Right atrium auricular region (tissue), 2 donors: ENCODE measurements around the gene PCDHAC1. TPM values are rescaled to one million over a fixed set of nuclear protein-coding genes. Genes with fewer than 3 reads are reported as not detected.

Experiments
- DNase-seq: peaks from one replicate; pipeline ENCODE4 v3.0.0-alpha.2; 2019; ENCODE audit warnings: low spot score
- H3K27ac ChIP-seq, 2 donors: fragments of 200-600 bp; sonication (generic); 1 replicate in 1 of 2; 2 replicates in 1 of 2; pipeline ENCODE4 v1.5.1; 2016 to 2019
- H3K27me3 ChIP-seq, 2 donors: fragments of 200-600 bp; sonication (generic); one replicate each; pipeline versions ENCODE4 v1.5.1 to v1.6.0; 2017 to 2019
- H3K36me3 ChIP-seq: fragments of 200-600 bp; sonication (generic); one replicate; pipeline ENCODE4 v1.5.1; 2016
- H3K4me1 ChIP-seq, 2 donors: fragments of 200-600 bp; sonication (generic); one replicate each; pipeline versions ENCODE4 v1.5.1 to v1.6.0; 2017 to 2019
- H3K4me3 ChIP-seq, 2 donors: fragments of 200-600 bp; sonication (generic); 1 replicate in 1 of 2; 2 replicates in 1 of 2; pipeline ENCODE4 v1.5.1; 2017 to 2019; ENCODE audit warnings: mild to moderate bottlenecking in 1 of 2, moderate library complexity in 1 of 2
- H3K9me3 ChIP-seq, 2 donors: fragments of 200-600 bp; sonication (generic); one replicate each; pipeline ENCODE4 v1.5.1; 2019
- CTCF ChIP-seq, 2 donors: fragments of 200-600 bp; sonication (generic); IDR thresholded peaks; one replicate each; pipeline ENCODE4 v1.5.1; 2019; ENCODE audit warnings: antibody characterized with exemption in 2 of 2
- total RNA-seq, 2 donors: library from RNA; depleted of rRNA; stranded (reverse); fragments of >200 nt; gene quantifications; one replicate each; pipeline ENCODE4 v1.1.0, GENCODE V29; 2016

Gene PCDHAC1
- total RNA-seq, 2 donors from 2014 or later: 0.26 to 0.51 TPM

DNA sequence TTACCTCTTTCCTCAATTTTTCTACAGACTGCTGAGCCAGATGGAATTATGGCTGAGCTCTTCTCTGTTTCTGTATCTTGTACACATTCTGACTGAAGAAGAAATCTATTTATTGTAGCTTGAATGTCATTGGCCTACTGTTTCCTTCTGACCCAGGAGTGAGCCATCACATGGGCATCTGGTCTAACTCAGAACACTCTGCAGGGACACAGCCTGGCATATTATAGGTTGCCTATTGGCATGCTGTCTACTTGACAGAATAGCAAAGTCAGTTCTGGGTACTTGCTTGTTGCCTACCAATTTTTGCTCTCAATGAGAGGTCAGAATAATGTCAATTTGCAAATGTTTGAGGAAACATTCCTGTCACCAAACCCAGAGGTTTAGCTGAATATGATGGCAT, 47.5 kb downstream of the PCDHAC1 start:
- Histone ChIP-seq H3K36me3 (no peaks in the 10 kb centered on the region), H3K27ac (no peak overlapping the region), H3K27me3 (no peaks in the 10 kb centered on the region), H3K9me3 (no peaks in the 10 kb centered on the region), H3K4me1 (no peaks in the 10 kb centered on the region), H3K4me3 (no peak overlapping the region)
- no peak for DNase-seq
- no peak for TF ChIP-seq CTCF (IDR thresholded peaks at IDR 0.05)

DNA sequence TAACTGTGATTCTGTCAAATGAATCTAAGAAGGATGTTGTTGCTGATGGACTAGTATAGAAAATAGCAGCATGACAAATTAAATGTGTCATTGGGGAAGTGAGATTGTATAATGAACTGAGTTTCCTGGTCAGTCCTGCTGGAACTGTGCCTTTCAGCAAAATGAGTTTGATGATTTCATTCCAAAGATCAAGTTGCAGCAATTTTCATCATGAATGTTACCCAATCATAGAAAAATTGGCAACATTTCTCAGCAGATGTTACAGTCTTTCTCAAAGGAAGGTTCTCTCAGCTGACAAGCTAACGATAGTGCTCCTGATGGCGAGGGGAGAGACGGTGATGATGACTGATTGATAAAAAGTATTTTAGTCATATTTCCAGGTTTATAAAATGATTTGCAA, 50.9 kb downstream of the PCDHAC1 start:
- H3K9me3 ChIP-seq: no peaks in the 10 kb centered on the region
- H3K4me3 ChIP-seq: no peak overlapping the region
- DNase-seq: no peak
- H3K27me3 ChIP-seq: no peaks in the 10 kb centered on the region
- TF ChIP-seq CTCF (IDR thresholded peaks at IDR 0.05): no peak
- H3K4me1 ChIP-seq: no peaks in the 10 kb centered on the region
- no peaks in the 10 kb centered on the region for H3K36me3 ChIP-seq
- no peak overlapping the region for H3K27ac ChIP-seq

DNA sequence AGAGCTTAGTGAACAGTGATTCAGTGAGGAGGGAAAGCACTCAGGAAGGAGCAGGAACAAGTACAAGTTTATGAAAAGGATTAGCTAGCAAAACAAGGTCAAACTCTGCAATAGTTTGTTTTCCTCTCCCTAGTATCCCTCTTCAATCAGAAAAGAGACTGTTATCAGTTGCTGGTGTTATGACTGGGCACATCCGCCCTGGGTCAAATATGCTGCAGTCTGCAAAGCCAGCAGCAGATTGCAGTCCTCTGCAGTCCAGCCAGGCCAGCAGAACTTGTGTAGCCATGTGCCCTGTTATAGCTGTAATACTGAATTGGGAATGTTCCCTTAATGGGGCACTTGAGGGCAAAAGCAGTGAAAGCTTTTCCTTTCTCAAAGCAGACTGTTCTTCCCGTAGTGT, 52.2 kb downstream of the PCDHAC1 start:
- no peak for DNase-seq
- no peak overlapping the region for H3K4me3 ChIP-seq
- H3K9me3 ChIP-seq: no peaks in the 10 kb centered on the region
- no peaks in the 10 kb centered on the region for H3K4me1 ChIP-seq
- no peaks in the 10 kb centered on the region for H3K36me3 ChIP-seq
- no peak overlapping the region for H3K27ac ChIP-seq
- TF ChIP-seq CTCF (IDR thresholded peaks at IDR 0.05): no peak
- H3K27me3 ChIP-seq: no peaks in the 10 kb centered on the region

- DNase-seq: no peak
- H3K4me3 ChIP-seq: no peak overlapping the region
- H3K27me3 ChIP-seq: no peaks in the 10 kb centered on the region
- no peaks in the 10 kb centered on the region for H3K4me1 ChIP-seq
- H3K36me3 ChIP-seq: no peaks in the 10 kb centered on the region
- no peak overlapping the region for H3K27ac ChIP-seq
- TF ChIP-seq CTCF (IDR thresholded peaks at IDR 0.05): no peak
- H3K9me3 ChIP-seq: no peaks in the 10 kb centered on the region
These were observed 52.9 kb downstream of the PCDHAC1 start for GRCh38 chr5:140978983-140979382.

Other genes with a start within 250 kb of the PCDHAC1 start
- 10 to 100 TPM; 33.9 to 45.6 TPM for gene HARS1, start 234.9 kb upstream of the PCDHAC1 start, total RNA-seq
- 10 to 100 TPM; 14.5 to 16.2 TPM for gene HARS2, start 234.8 kb upstream of the PCDHAC1 start, total RNA-seq
- gene ZMAT2, start 225.9 kb upstream of the PCDHAC1 start, total RNA-seq: 10 to 100 TPM; 21.2 to 33.7 TPM
- gene PCDHA1, start 140.2 kb upstream of the PCDHAC1 start, total RNA-seq: not detected
- under 1 TPM; 0.07 to 0.20 TPM for gene PCDHA2, start 131.4 kb upstream of the PCDHAC1 start, total RNA-seq
- under 1 TPM; 0.43 to 0.48 TPM for gene PCDHA3, start 125.2 kb upstream of the PCDHAC1 start, total RNA-seq
- gene PCDHA4, start 119.2 kb upstream of the PCDHAC1 start, total RNA-seq: under 1 TPM; 0.43 to 0.63 TPM
- under 1 TPM in 1 of 2 donors, not detected in 1; 0.16 TPM for gene PCDHA5, start 104.7 kb upstream of the PCDHAC1 start, total RNA-seq
- under 1 TPM; 0.20 to 0.82 TPM for gene PCDHA6, start 98.3 kb upstream of the PCDHAC1 start, total RNA-seq
- under 1 TPM in 1 of 2 donors, not detected in 1; 0.07 TPM for gene PCDHA7, start 92.0 kb upstream of the PCDHAC1 start, total RNA-seq
- not detected for gene PCDHA8, start 85.1 kb upstream of the PCDHAC1 start, total RNA-seq
- under 1 TPM in 1 of 2 donors, not detected in 1; 0.04 TPM for gene PCDHA9, start 77.9 kb upstream of the PCDHAC1 start, total RNA-seq
- under 1 TPM; 0.52 to 0.55 TPM for gene PCDHA10, start 70.4 kb upstream of the PCDHAC1 start, total RNA-seq
- gene PCDHA11, start 57.3 kb upstream of the PCDHAC1 start, total RNA-seq: under 1 TPM; 0.12 to 0.96 TPM
- under 1 TPM; 0.59 to 0.67 TPM for gene PCDHA12, start 51.0 kb upstream of the PCDHAC1 start, total RNA-seq
- under 1 TPM; 0.15 to 0.39 TPM for gene PCDHA13, start 44.2 kb upstream of the PCDHAC1 start, total RNA-seq
- gene PCDHAC2, start 40.2 kb downstream of the PCDHAC1 start, total RNA-seq: 1 to 10 TPM; 3.7 to 4.1 TPM
- not detected for gene PCDHB1, start 125.1 kb downstream of the PCDHAC1 start, total RNA-seq
- 1 to 10 TPM; 1.8 to 2.2 TPM for gene PCDHB2, start 168.3 kb downstream of the PCDHAC1 start, total RNA-seq
- under 1 TPM; 0.63 to 0.83 TPM for gene PCDHB3, start 174.2 kb downstream of the PCDHAC1 start, total RNA-seq
- gene PCDHB4, start 195.5 kb downstream of the PCDHAC1 start, total RNA-seq: 1 to 10 TPM; 1.6 to 2.6 TPM
- 1 to 10 TPM; 3.8 to 4.3 TPM for gene PCDHB5, start 208.9 kb downstream of the PCDHAC1 start, total RNA-seq
- under 1 TPM; 0.12 to 0.33 TPM for gene PCDHB6, start 223.8 kb downstream of the PCDHAC1 start, total RNA-seq
- 1 to 10 TPM; 1.0 to 1.4 TPM for gene PCDHB7, start 246.3 kb downstream of the PCDHAC1 start, total RNA-seq